MM.1S (cell line): ENCODE measurements around the gene ZFYVE21.

Experiments used
- DNase-seq: peaks from one replicate; pipeline ENCODE4 v3.0.0-alpha.2; 2015
- H2AFZ ChIP-seq: fragments of 300-600 bp; sonication (generic); 2 replicates; pipeline ENCODE4 v1.6.0; 2016; ENCODE audit warnings: antibody characterized with exemption, low read length
- H3F3A ChIP-seq: fragments of 300-600 bp; sonication (generic); 2 replicates; pipeline ENCODE4 v1.6.1; 2016; ENCODE audit warnings: mild to moderate bottlenecking, antibody characterized with exemption, low read length, moderate library complexity, mixed read lengths; ENCODE audit not compliant: insufficient read depth
- H3K27ac ChIP-seq: fragments of 300-600 bp; sonication (generic); 2 replicates; pipeline ENCODE4 v1.5.1; 2016; ENCODE audit warnings: mild to moderate bottlenecking, low read length
- H3K27me3 ChIP-seq: fragments of 300-600 bp; sonication (generic); replicated peaks from 2 replicates; pipeline ENCODE4 v1.6.0; 2016; ENCODE audit warnings: low read length; ENCODE audit not compliant: insufficient read depth
- H3K36me3 ChIP-seq: fragments of 300-600 bp; sonication (generic); replicated peaks from 2 replicates; pipeline ENCODE4 v1.6.1; 2016; ENCODE audit warnings: mild to moderate bottlenecking, low read length, mixed read lengths; ENCODE audit not compliant: insufficient read depth
- H3K4me1 ChIP-seq: fragments of 300-600 bp; sonication (generic); 2 replicates; pipeline ENCODE4 v1.6.1; 2016; ENCODE audit warnings: low read length, mixed read lengths
- H3K4me2 ChIP-seq: fragments of 300-600 bp; sonication (generic); 2 replicates; pipeline ENCODE4 v1.6.0; 2016; ENCODE audit warnings: low read depth, low read length
- H3K4me3 ChIP-seq: fragments of 300-600 bp; sonication (generic); 2 replicates; pipeline ENCODE4 v1.5.1; 2016; ENCODE audit warnings: low read length, mixed read lengths
- H3K79me2 ChIP-seq: fragments of 300-600 bp; sonication (generic); 2 replicates; pipeline ENCODE4 v1.6.1; 2016; ENCODE audit warnings: mixed run types, low read length, mixed read lengths
- H3K9ac ChIP-seq: fragments of 300-600 bp; sonication (generic); 2 replicates; pipeline ENCODE4 v1.6.1; 2016; ENCODE audit warnings: low read length, mixed read lengths
- H3K9me2 ChIP-seq: fragments of 300-600 bp; sonication (generic); replicated peaks from 2 replicates; pipeline ENCODE4 v1.6.1; 2016; ENCODE audit warnings: mild to moderate bottlenecking, low read length, mixed read lengths; ENCODE audit not compliant: insufficient read depth
- H3K9me3 ChIP-seq: fragments of 300-600 bp; sonication (generic); replicated peaks from 2 replicates; pipeline ENCODE4 v1.6.1; 2016; ENCODE audit warnings: mild to moderate bottlenecking, low read length, mixed read lengths; ENCODE audit not compliant: insufficient read depth
- H4K20me1 ChIP-seq: fragments of 300-600 bp; sonication (generic); 2 replicates; pipeline ENCODE4 v1.6.1; 2016; ENCODE audit warnings: mild to moderate bottlenecking, low read length, moderate library complexity, mixed read lengths; ENCODE audit not compliant: insufficient read depth
- EZH2 ChIP-seq: fragments of 300-600 bp; sonication (generic); optimal IDR thresholded peaks from 2 replicates; pipeline ENCODE3; 2017; ENCODE audit warnings: low read depth, mild to moderate bottlenecking, antibody characterized with exemption, low read length, mixed read lengths
- EZH2phosphoT487 ChIP-seq: fragments of 300-600 bp; sonication (generic); IDR thresholded peaks from 2 replicates; pipeline ENCODE4 v1.6.1; 2018; ENCODE audit warnings: antibody characterized with exemption, low read length
- TF ChIP-seq, protein P1 (sequence below): fragments of 300-600 bp; sonication (generic); IDR thresholded peaks from 2 replicates; pipeline ENCODE4 v1.5.1; 2016; ENCODE audit warnings: antibody characterized with exemption, low read length, mixed read lengths

ZFYVE21 gene

DNA sequence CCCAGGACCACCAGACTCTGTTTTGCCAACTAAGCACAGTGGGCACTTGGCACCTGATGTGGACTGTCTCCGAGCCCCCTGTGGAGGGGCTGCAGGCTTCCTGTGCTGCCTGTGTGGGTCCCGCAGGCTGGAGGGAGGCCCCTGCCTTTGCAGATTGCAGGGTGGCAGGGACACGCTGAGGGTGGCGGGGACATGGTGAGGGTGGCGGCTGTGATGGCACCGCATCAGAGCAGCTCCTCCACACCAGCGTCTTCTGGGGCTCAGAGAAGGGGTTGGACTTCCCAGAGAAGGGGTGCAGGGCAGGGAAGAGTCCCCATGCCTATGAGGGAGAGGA lies 8.1 kb downstream of the ZFYVE21 start:
- Histone ChIP-seq H3K9ac (no peak overlapping the region), H2AFZ (no peak overlapping the region), H3K9me3 (no peaks in the 10 kb centered on the region), H3K27me3 (no peaks in the 10 kb centered on the region), H3K79me2 (no peaks in the 10 kb centered on the region), H3K9me2 (no peaks in the 10 kb centered on the region), H4K20me1 (no peaks in the 10 kb centered on the region), H3K4me1 (no peaks in the 10 kb centered on the region), H3K36me3 (no peaks in the 10 kb centered on the region), H3F3A (no peaks in the 10 kb centered on the region), H3K4me3 (no peak overlapping the region), H3K4me2 (no peak overlapping the region), H3K27ac (no peak overlapping the region)
- TF ChIP-seq EZH2 (no peak), EZH2phosphoT487 (no peak)
- TF ChIP-seq, protein P1, sequence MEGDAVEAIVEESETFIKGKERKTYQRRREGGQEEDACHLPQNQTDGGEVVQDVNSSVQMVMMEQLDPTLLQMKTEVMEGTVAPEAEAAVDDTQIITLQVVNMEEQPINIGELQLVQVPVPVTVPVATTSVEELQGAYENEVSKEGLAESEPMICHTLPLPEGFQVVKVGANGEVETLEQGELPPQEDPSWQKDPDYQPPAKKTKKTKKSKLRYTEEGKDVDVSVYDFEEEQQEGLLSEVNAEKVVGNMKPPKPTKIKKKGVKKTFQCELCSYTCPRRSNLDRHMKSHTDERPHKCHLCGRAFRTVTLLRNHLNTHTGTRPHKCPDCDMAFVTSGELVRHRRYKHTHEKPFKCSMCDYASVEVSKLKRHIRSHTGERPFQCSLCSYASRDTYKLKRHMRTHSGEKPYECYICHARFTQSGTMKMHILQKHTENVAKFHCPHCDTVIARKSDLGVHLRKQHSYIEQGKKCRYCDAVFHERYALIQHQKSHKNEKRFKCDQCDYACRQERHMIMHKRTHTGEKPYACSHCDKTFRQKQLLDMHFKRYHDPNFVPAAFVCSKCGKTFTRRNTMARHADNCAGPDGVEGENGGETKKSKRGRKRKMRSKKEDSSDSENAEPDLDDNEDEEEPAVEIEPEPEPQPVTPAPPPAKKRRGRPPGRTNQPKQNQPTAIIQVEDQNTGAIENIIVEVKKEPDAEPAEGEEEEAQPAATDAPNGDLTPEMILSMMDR, result no peak
- DNase-seq, result no peak

DNA sequence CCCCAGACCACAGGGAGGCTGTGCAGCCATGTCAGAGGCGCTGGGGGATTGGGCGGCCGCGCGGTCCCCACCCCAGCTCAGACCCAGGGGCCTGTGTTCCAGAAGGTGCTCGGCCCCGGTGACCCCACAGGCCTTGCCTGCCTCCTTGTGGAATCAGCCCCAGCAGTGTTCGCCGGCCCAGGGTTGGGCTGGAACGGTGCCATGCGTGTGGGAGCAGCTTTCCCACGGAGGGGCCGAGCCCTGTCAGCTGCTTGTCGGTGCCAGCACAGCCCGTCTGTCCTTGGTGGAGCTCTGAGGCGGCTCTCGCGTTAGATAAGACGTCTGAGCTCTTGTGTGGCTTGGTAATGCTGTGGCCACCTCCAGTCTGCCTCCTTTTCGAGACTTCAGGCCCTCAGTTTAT lies 8.5 kb downstream of the ZFYVE21 start:
- Histone ChIP-seq H3K9me3 (no peaks in the 10 kb centered on the region), H3K27ac (no peak overlapping the region), H3K4me1 (no peaks in the 10 kb centered on the region), H3K4me3 (no peak overlapping the region), H3K36me3 (no peaks in the 10 kb centered on the region), H3K27me3 (no peaks in the 10 kb centered on the region), H3K9me2 (no peaks in the 10 kb centered on the region), H2AFZ (no peak overlapping the region), H4K20me1 (no peaks in the 10 kb centered on the region), H3K79me2 (no peaks in the 10 kb centered on the region), H3K4me2 (no peak overlapping the region), H3K9ac (no peak overlapping the region), H3F3A (no peaks in the 10 kb centered on the region)
- no peak for DNase-seq
- TF ChIP-seq EZH2 (no peak), EZH2phosphoT487 (no peak)
- TF ChIP-seq, protein P1, result no peak

DNA sequence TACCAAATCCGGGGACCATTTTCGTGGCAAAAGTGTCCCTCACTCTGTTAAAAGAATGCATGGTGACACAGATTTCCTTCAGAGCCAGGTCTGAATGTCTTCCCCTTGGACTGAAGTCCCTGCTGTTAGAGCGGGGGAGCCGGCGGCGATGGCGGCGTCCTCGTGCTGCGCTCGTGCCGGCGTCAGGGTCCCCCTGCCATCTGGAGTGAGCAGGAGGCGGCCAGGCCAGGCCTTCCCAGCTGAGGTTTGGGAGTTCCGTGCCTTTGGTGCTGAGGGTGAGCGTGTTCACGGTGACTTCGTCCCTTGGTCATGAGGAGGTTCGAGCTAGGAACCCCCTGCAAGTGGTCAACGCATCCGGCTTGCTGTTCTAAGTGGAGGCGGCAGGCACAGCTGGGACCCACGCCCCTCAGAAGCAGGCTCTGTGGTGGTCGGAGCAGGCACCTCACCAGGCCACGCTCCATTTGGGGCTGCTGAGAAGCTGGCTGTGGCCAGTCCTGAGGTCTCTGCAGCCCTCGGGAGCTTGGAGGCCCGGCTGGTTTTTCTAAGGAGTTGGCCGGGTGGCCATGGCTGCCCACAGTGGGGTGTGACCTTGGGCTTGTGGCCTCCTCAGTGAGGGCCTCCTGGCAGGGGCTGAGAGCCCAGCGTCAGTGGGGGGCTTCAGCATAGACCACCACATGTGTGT lies 9.5 kb downstream of the ZFYVE21 start:
- no peaks in the 10 kb centered on the region for H3K36me3 ChIP-seq
- no peaks in the 10 kb centered on the region for H3K9me3 ChIP-seq
- no peak overlapping the region for H3K4me2 ChIP-seq
- H3K4me3 ChIP-seq, result no peak overlapping the region
- no peaks in the 10 kb centered on the region for H3K27me3 ChIP-seq
- H3F3A ChIP-seq, result no peaks in the 10 kb centered on the region
- no peaks in the 10 kb centered on the region for H3K9me2 ChIP-seq
- no peak overlapping the region for H3K27ac ChIP-seq
- no peaks in the 10 kb centered on the region for H4K20me1 ChIP-seq
- H3K4me1 ChIP-seq, result no peaks in the 10 kb centered on the region
- no peak overlapping the region for H3K9ac ChIP-seq
- TF ChIP-seq EZH2phosphoT487 (no peak), EZH2 (no peak)
- TF ChIP-seq, protein P1, result no peak
- no peaks in the 10 kb centered on the region for H3K79me2 ChIP-seq
- no peak for DNase-seq
- no peak overlapping the region for H2AFZ ChIP-seq
